ENCODE data around the gene HSPH1.

The HSPH1 gene

GRCh38 chr13:31166591-31166990, 4.9 kb upstream of the HSPH1 start:
- no peak overlapping the region for H3K4me3 ChIP-seq (ENCODE audit: low read length)
- no peak for TF ChIP-seq ZNF274 (IDR thresholded peaks at IDR 0.05; ENCODE audit: low read depth, low read length)

- TF ChIP-seq ZNF274 (IDR thresholded peaks at IDR 0.05; ENCODE audit: low read depth, low read length): no peak
Measured at GRCh38 chr13:31162151-31163008, 676 bp upstream of the HSPH1 start.

GRCh38 chr13:31160857-31161556, 697 bp downstream of the HSPH1 start:
- peak overlapping the region; percentile 86 for H3K4me3 ChIP-seq (ENCODE audit: low read length)
- TF ChIP-seq ZNF274 (IDR thresholded peaks at IDR 0.05; ENCODE audit: low read depth, low read length): no peak

More at GRCh38 chr13:31162151-31163008, 676 bp upstream of the HSPH1 start:
- H3K4me3 ChIP-seq (ENCODE audit: low read length): peak overlapping the region; percentile 86

GRCh38 chr13:31159306-31159705, 2.4 kb downstream of the HSPH1 start:
- peak overlapping the region; percentile 86; the same call in 1 of the 2 replicates for H3K4me3 ChIP-seq (ENCODE audit: low read length)
- no peak for TF ChIP-seq ZNF274 (IDR thresholded peaks at IDR 0.05; ENCODE audit: low read depth, low read length)

- H3K4me3 ChIP-seq (ENCODE audit: low read length): no peak overlapping the region
- no peak for TF ChIP-seq ZNF274 (IDR thresholded peaks at IDR 0.05; ENCODE audit: low read depth, low read length)
Measured at GRCh38 chr13:31154939-31155338, 6.8 kb downstream of the HSPH1 start.

- no peak overlapping the region for H3K4me3 ChIP-seq (ENCODE audit: low read length)
- TF ChIP-seq ZNF274 (IDR thresholded peaks at IDR 0.05; ENCODE audit: low read depth, low read length): no peak
Measured at GRCh38 chr13:31151837-31152236, 9.9 kb downstream of the HSPH1 start.

GRCh38 chr13:31150315-31150985, 11.3 kb downstream of the HSPH1 start:
- H3K4me3 ChIP-seq (ENCODE audit: low read length): no peak overlapping the region
- no peak for TF ChIP-seq ZNF274 (IDR thresholded peaks at IDR 0.05; ENCODE audit: low read depth, low read length)

GRCh38 chr13:31149604-31150003, 12.1 kb downstream of the HSPH1 start:
- TF ChIP-seq ZNF274 (IDR thresholded peaks at IDR 0.05; ENCODE audit: low read depth, low read length): no peak

GRCh38 chr13:31145417-31145816, 16.3 kb downstream of the HSPH1 start:
- H3K4me3 ChIP-seq (ENCODE audit: low read length): no peak overlapping the region
- TF ChIP-seq ZNF274 (IDR thresholded peaks at IDR 0.05; ENCODE audit: low read depth, low read length): no peak

More at GRCh38 chr13:31149604-31150003, 12.1 kb downstream of the HSPH1 start:
- no peak overlapping the region for H3K4me3 ChIP-seq (ENCODE audit: low read length)

GRCh38 chr13:31138515-31138914, 23.2 kb downstream of the HSPH1 start:
- no peak for TF ChIP-seq ZNF274 (IDR thresholded peaks at IDR 0.05; ENCODE audit: low read depth, low read length)
- H3K4me3 ChIP-seq (ENCODE audit: low read length): no peak overlapping the region

GRCh38 chr13:31136724-31137123, 25.0 kb downstream of the HSPH1 start:
- H3K4me3 ChIP-seq (ENCODE audit: low read length): no peak overlapping the region

GRCh38 chr13:31134039-31134711, 27.5 kb downstream of the HSPH1 start:
- TF ChIP-seq ZNF274 (IDR thresholded peaks at IDR 0.05; ENCODE audit: low read depth, low read length): no peak
- no peak overlapping the region for H3K4me3 ChIP-seq (ENCODE audit: low read length)

More at GRCh38 chr13:31136724-31137123, 25.0 kb downstream of the HSPH1 start:
- TF ChIP-seq ZNF274 (IDR thresholded peaks at IDR 0.05; ENCODE audit: low read depth, low read length): no peak

- TF ChIP-seq ZNF274 (IDR thresholded peaks at IDR 0.05; ENCODE audit: low read depth, low read length): no peak
- H3K4me3 ChIP-seq (ENCODE audit: low read length): no peak overlapping the region
Measured at GRCh38 chr13:31133621-31134020, 28.1 kb downstream of the HSPH1 start.

- TF ChIP-seq ZNF274 (IDR thresholded peaks at IDR 0.05; ENCODE audit: low read depth, low read length): no peak
- no peak overlapping the region for H3K4me3 ChIP-seq (ENCODE audit: low read length)
Measured at GRCh38 chr13:31131470-31131961, 30.2 kb downstream of the HSPH1 start.
